Measurements from ENCODE around the gene UTF1. TPM values are rescaled to one million over a fixed set of nuclear protein-coding genes. Genes with fewer than 3 reads are reported as not detected.
A peak's percentile ranks its signal among the peaks of the same experiment; 100 is the strongest.

The UTF1 gene
- total and polyA plus RNA-seq, 2 of the 8 experiments (the other 6 are each of a cell fraction or from before 2014, with no cell fraction given): 0.47 to 21.8 TPM

GRCh38 chr10:133230387-133231195, 574 bp downstream of the UTF1 start:
- H2AFZ ChIP-seq (ENCODE audit: low read length): no peak overlapping the region
- H3K79me2 ChIP-seq (ENCODE audit: control insufficient read depth in 1 of 2, insufficient read depth in 2 of 2, low read length in 2 of 2): no peaks in the 10 kb centered on the region
- no peak overlapping the region for H2BK15ac ChIP-seq (ENCODE audit: low read length)
- no peak overlapping the region for H3K56ac ChIP-seq (replicated peaks; ENCODE audit: insufficient read length, low read depth, low read length)
- H3K18ac ChIP-seq (ENCODE audit: extremely low read depth, low read length): no peak overlapping the region; the same call in 1 of the 2 replicates
- H3K4me3 ChIP-seq (ENCODE audit: extremely low read depth in 1 of 4, insufficient read depth in 2 of 4, low read depth in 3 of 4, low read length in 4 of 4): peak overlapping the region; percentile 20 to 63 (median 38); a peak in 6 of 8 replicates
- H3K79me1 ChIP-seq (ENCODE audit: low read depth, low read length): no peaks in the 10 kb centered on the region; the same call in 1 of the 2 replicates
- WGBS, 2 experiments (ENCODE audit: extremely low coverage in 1 of 2, insufficient coverage in 1 of 2, insufficient read length in 1 of 2, insufficient replicate concordance in 2 of 2, low coverage in 1 of 2, low lambda C conversion rate in 2 of 2, missing lambda C conversion rate in 1 of 2): 1% methylated on average over 33 of the region's 122 CpGs; no CpG with 5 or more reads in 1 of the 2 experiments
- CTCF ChIA-PET (ENCODE audit: partially characterized antibody): interaction anchor here (0.9 kb wide), 1 partner anchor 88 kb away, joined by 3 read pairs; no protein-coding TSS in a partner anchor
- POLR2A ChIA-PET (ENCODE audit: partially characterized antibody): interaction anchor here (1.0 kb wide), 1 partner anchor 79 kb away, joined by 3 read pairs; no protein-coding TSS in a partner anchor
- H3K9ac ChIP-seq (replicated peaks in 1 of 4; ENCODE audit: extremely low read depth in 1 of 4, low read depth in 3 of 4, low read length in 3 of 4): no peak overlapping the region
- H2BK12ac ChIP-seq (ENCODE audit: low read depth, low read length): no peak overlapping the region
- no peak overlapping the region for H2BK120ac ChIP-seq (replicated peaks; ENCODE audit: low read depth, low read length)
- H3K4ac ChIP-seq (replicated peaks; ENCODE audit: insufficient read length, low read depth, low read length): no peak overlapping the region
- no peak overlapping the region for H2BK20ac ChIP-seq (ENCODE audit: low read length)
- peak overlapping the region; percentile 35; the same call in 1 of the 2 replicates for H4K8ac ChIP-seq (ENCODE audit: extremely low read depth, insufficient read depth, low read length)
- no peak overlapping the region for H3K14ac ChIP-seq (ENCODE audit: insufficient read length)
- no peak overlapping the region for H3K27ac ChIP-seq (ENCODE audit: low read depth, low read length)
- H2BK5ac ChIP-seq (ENCODE audit: low read depth, low read length): no peak overlapping the region
- peak overlapping the region; percentile 69 to 91 for H3K4me2 ChIP-seq (ENCODE audit: insufficient read depth in 1 of 2, low read depth in 2 of 2, low read length in 2 of 2)
- no peak overlapping the region for H2AK5ac ChIP-seq (ENCODE audit: low read depth, low read length)
- no peak overlapping the region for H3K23ac ChIP-seq (ENCODE audit: insufficient read length)
- DNase-seq (ENCODE audit: low read depth in 1 of 2, low spot score in 2 of 2) (no peak), FAIRE-seq (no peak)
- H3K36me3 ChIP-seq (ENCODE audit: control insufficient read depth in 2 of 4, insufficient read depth in 4 of 4, low read length in 3 of 4): peaks cover 0 to 7% (median 3%) of the 10 kb centered on the region in 4 experiments; a peak in 3 of 8 replicates
- H3K23me2 ChIP-seq (ENCODE audit: low read depth, low read length): peaks cover 10% of the 10 kb centered on the region; the same call in 1 of the 2 replicates
- peaks cover 22 to 39% (median 36%) of the 10 kb centered on the region in 4 experiments for H3K27me3 ChIP-seq (replicated peaks in 1 of 4; ENCODE audit: control insufficient read depth in 3 of 4, extremely low read depth in 1 of 4, insufficient read depth in 3 of 4, low read length in 3 of 4)
- H4K5ac ChIP-seq (ENCODE audit: insufficient read length, low read depth, low read length): no peak overlapping the region
- peaks cover 0 to 28% (median 12%) of the 10 kb centered on the region in 4 experiments; a peak in 6 of 7 replicates for H3K4me1 ChIP-seq (replicated peaks in 1 of 4; ENCODE audit: control insufficient read depth in 3 of 4, insufficient read depth in 4 of 4, low read length in 3 of 4)
- H4K91ac ChIP-seq (replicated peaks; ENCODE audit: insufficient read length, low read length): no peak overlapping the region
- H4K20me1 ChIP-seq (replicated peaks in 1 of 2; ENCODE audit: control insufficient read depth in 1 of 2, insufficient read depth in 2 of 2, low read length in 2 of 2): no peaks in the 10 kb centered on the region
- peaks cover 0 to 8% of the 10 kb centered on the region in 2 experiments; a peak in 1 of 4 replicates for H3K9me3 ChIP-seq (ENCODE audit: insufficient read depth in 2 of 2, low read depth in 1 of 2, low read length in 1 of 2)
- TF ChIP-seq E2F6 (IDR thresholded peaks at IDR 0.05): peak; percentile 87
- peak; percentile 43 for TF ChIP-seq SUZ12 (IDR thresholded peaks at IDR 0.05; ENCODE audit: low read length)
- TF ChIP-seq, protein P1, sequence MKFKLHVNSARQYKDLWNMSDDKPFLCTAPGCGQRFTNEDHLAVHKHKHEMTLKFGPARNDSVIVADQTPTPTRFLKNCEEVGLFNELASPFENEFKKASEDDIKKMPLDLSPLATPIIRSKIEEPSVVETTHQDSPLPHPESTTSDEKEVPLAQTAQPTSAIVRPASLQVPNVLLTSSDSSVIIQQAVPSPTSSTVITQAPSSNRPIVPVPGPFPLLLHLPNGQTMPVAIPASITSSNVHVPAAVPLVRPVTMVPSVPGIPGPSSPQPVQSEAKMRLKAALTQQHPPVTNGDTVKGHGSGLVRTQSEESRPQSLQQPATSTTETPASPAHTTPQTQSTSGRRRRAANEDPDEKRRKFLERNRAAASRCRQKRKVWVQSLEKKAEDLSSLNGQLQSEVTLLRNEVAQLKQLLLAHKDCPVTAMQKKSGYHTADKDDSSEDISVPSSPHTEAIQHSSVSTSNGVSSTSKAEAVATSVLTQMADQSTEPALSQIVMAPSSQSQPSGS (IDR thresholded peaks at IDR 0.05; ENCODE audit: low read length): no peak
- no peak for TF ChIP-seq SIRT6 (IDR thresholded peaks at IDR 0.05; ENCODE audit: low read length)
- TF ChIP-seq POU5F1 (IDR thresholded peaks at IDR 0.05; ENCODE audit: low read depth, low read length): no peak
- no peak for TF ChIP-seq FOSL1 (IDR thresholded peaks at IDR 0.05; ENCODE audit: insufficient read depth, low read depth, low read length)
- no peak for TF ChIP-seq GABPA (IDR thresholded peaks at IDR 0.05; ENCODE audit: borderline replicate concordance, insufficient read depth, low read length)
- peak; percentile 46 for TF ChIP-seq EZH2 (IDR thresholded peaks at IDR 0.05; ENCODE audit: low read depth, low read length, severe bottlenecking)
- no peak for TF ChIP-seq CREB1 (IDR thresholded peaks at IDR 0.05)
